HG02588 (cell line): ENCODE measurements around the gene ITGA4.

Experiments used
- ATAC-seq: cut with Tn5 transposase; IDR thresholded peaks from one replicate; pipeline ENCODE4 v1.9.1; 2021; ENCODE audit warnings: mild to moderate bottlenecking, moderate library complexity; ENCODE audit not compliant: unreplicated experiment

ITGA4 gene

GRCh38 chr2:181570833-181571661, 113.9 kb downstream of the ITGA4 start:
- no peak for ATAC-seq

- no peak for ATAC-seq
Observed at GRCh38 chr2:181573140-181573736, 116.1 kb downstream of the ITGA4 start.

GRCh38 chr2:181574321-181574720, 117.1 kb downstream of the ITGA4 start:
- ATAC-seq, result no peak

GRCh38 chr2:181575024-181575649, 118.0 kb downstream of the ITGA4 start:
- no peak for ATAC-seq

GRCh38 chr2:181575650-181576025, 118.5 kb downstream of the ITGA4 start:
- no peak for ATAC-seq

GRCh38 chr2:181576431-181576830, 119.2 kb downstream of the ITGA4 start:
- no peak for ATAC-seq

- no peak for ATAC-seq
Observed at GRCh38 chr2:181578829-181579228, 121.6 kb downstream of the ITGA4 start.

- ATAC-seq, result no peak
Observed at GRCh38 chr2:181581534-181581933, 124.3 kb downstream of the ITGA4 start.

- ATAC-seq, result no peak
Observed at GRCh38 chr2:181585732-181586131, 128.5 kb downstream of the ITGA4 start.
